Panc1 (cell line): ENCODE results near the gene C22orf15. TPM values are rescaled to one million over a fixed set of nuclear protein-coding genes. Genes with fewer than 3 reads are reported as not detected.
A peak's percentile ranks its signal among the peaks of the same experiment; 100 is the strongest.

Experiments used
- ATAC-seq: fragments of 200-7000 bp; cut with Tn5 transposase; 2 replicates; pipeline ENCODE4 v1.9.1; 2020; ENCODE audit warnings: mild to moderate bottlenecking, moderate library complexity
- BruUV-seq: library from RNA; stranded (reverse); fragments of 400-500 nt; replicated peaks from 2 replicates; lab custom pipeline; 2021; lab: Mats Ljungman, UMichigan
- CTCF ChIA-PET: fragments of 300-600 bp; sonication (Branson Sonifier 250); formaldehyde crosslinking; loops from one replicate; lab custom pipeline; 2022; ENCODE audit warnings: antibody characterized with exemption; lab: Charles Lee
- POLR2A ChIA-PET: fragments of 300-600 bp; sonication (Branson Sonifier 250); formaldehyde crosslinking; loops from one replicate; lab custom pipeline; 2022; ENCODE audit warnings: antibody characterized with exemption; lab: Charles Lee
- DNase-seq: peaks from one replicate; pipeline ENCODE4 v3.0.0-alpha.2; 2010; ENCODE audit warnings: low read depth, low spot score
- H3K27ac ChIP-seq: 2 replicates; pipeline ENCODE4 v1.5.1; 2011; ENCODE audit warnings: mild to moderate bottlenecking, low read length, inconsistent platforms
- H3K27me3 ChIP-seq: fragments of 200-500 bp; sonication (Bioruptor generic); 2 replicates; pipeline ENCODE4 v1.6.0; 2014; ENCODE audit warnings: low read length, inconsistent platforms; ENCODE audit not compliant: control insufficient read depth, insufficient read depth
- H3K36me3 ChIP-seq: fragments of 200-500 bp; sonication (Bioruptor generic); 2 replicates; pipeline ENCODE4 v1.5.1; 2014; ENCODE audit warnings: inconsistent platforms, mild to moderate bottlenecking, low read length, moderate library complexity; ENCODE audit not compliant: control insufficient read depth, insufficient read depth
- H3K4me1 ChIP-seq: 2 replicates; pipeline ENCODE4 v1.5.1; 2011; ENCODE audit warnings: inconsistent platforms, mild to moderate bottlenecking, low read length, moderate library complexity; ENCODE audit not compliant: control insufficient read depth, insufficient read depth
- H3K4me3 ChIP-seq, 2 experiments: 2 replicates each; pipeline ENCODE4 v1.5.1; 2011 to 2012; ENCODE audit warnings: low read depth in 2 of 2, low read length in 2 of 2, mild to moderate bottlenecking in 2 of 2, inconsistent platforms in 1 of 2, moderate library complexity in 1 of 2
- H3K9me3 ChIP-seq: fragments of 200-500 bp; sonication (Bioruptor generic); 2 replicates; pipeline ENCODE4 v1.5.1; 2014; ENCODE audit warnings: low read depth, mild to moderate bottlenecking, inconsistent platforms, low read length, moderate library complexity; ENCODE audit not compliant: control insufficient read depth, insufficient read depth
- CTCF ChIP-seq: fragments of 450-650 bp; IDR thresholded peaks from 2 replicates; pipeline ENCODE4 v1.5.1; 2017; ENCODE audit warnings: mild to moderate bottlenecking
- POLR2AphosphoS5 ChIP-seq: IDR thresholded peaks from 2 replicates; pipeline ENCODE4 v1.6.1; 2012; ENCODE audit warnings: mild to moderate bottlenecking, low read depth, low read length, moderate library complexity
- REST ChIP-seq, 2 experiments: IDR thresholded peaks; 2 replicates each; pipeline ENCODE4 v1.6.1; 2011 to 2012; ENCODE audit warnings: low read depth in 2 of 2, control low read depth in 1 of 2, low read length in 1 of 2, mild to moderate bottlenecking in 1 of 2, moderate library complexity in 1 of 2; ENCODE audit not compliant: insufficient read depth in 1 of 2
- SIN3A ChIP-seq: IDR thresholded peaks from 2 replicates; pipeline ENCODE4 v1.6.1; 2012; ENCODE audit warnings: low read depth, mild to moderate bottlenecking, low read length, moderate library complexity, borderline replicate concordance; ENCODE audit not compliant: insufficient read depth
- TCF7L2 ChIP-seq: IDR thresholded peaks from 2 replicates; pipeline ENCODE4 v1.6.1; 2011; ENCODE audit warnings: mild to moderate bottlenecking, low read depth, low read length, inconsistent platforms
- in situ Hi-C: cut with HindIII; loops from 2 replicates; pipeline ENCODE4 v1.10.0; 2016; ENCODE audit warnings: low sequenced_read_pairs, low pct_unique_long_range_greater_than_20kb
- intact Hi-C: fragments of 100-400 bp; cut with micrococcal nuclease; formaldehyde crosslinking; loops from one replicate; pipeline ENCODE4 v1.10.0; 2022; ENCODE audit not compliant: unreplicated experiment
- total RNA-seq: library from RNA; stranded (reverse); gene quantifications from one replicate; pipeline ENCODE4 v1.2.1, GENCODE V29; 2021; ENCODE audit not compliant: unreplicated experiment

C22orf15 gene
- total RNA-seq, 1 experiment from 2014 or later: not detected

GRCh38 chr22:23791738-23792645, 29.2 kb downstream of the C22orf15 start:
- Histone ChIP-seq H3K4me3 (no peak overlapping the region), H3K27ac (no peak overlapping the region), H3K4me1 (no peaks in the 10 kb centered on the region), H3K36me3 (no peaks in the 10 kb centered on the region), H3K9me3 (no peaks in the 10 kb centered on the region), H3K27me3 (no peaks in the 10 kb centered on the region)
- ChIA-PET CTCF (no interaction called here), POLR2A (interaction anchor here (0.6 kb wide), 1 partner anchor 25 kb away, joined by 6 read pairs; no protein-coding TSS in a partner anchor)
- in situ Hi-C loops: no loop called here
- DNase-seq (no peak), ATAC-seq (no peak)
- no peak for TF ChIP-seq CTCF
- TF ChIP-seq SIN3A: no peak
- no peak for TF ChIP-seq REST (IDR thresholded peaks at IDR 0.05; ENCODE audit: insufficient read depth in 1 of 2, low read depth in 2 of 2, low read length in 1 of 2)
- no peak for TF ChIP-seq POLR2AphosphoS5
- no peak for TF ChIP-seq TCF7L2
- intact Hi-C loops: no loop called here
- BruUV-seq: no TSS peak

GRCh38 chr22:23793326-23793725, 30.5 kb downstream of the C22orf15 start:
- in situ Hi-C loops: no loop called here
- Histone ChIP-seq H3K4me3 (no peak overlapping the region), H3K27ac (no peak overlapping the region), H3K9me3 (no peaks in the 10 kb centered on the region), H3K4me1 (no peaks in the 10 kb centered on the region), H3K27me3 (no peaks in the 10 kb centered on the region), H3K36me3 (no peaks in the 10 kb centered on the region)
- DNase-seq (no peak), ATAC-seq (no peak)
- TF ChIP-seq POLR2AphosphoS5: no peak
- intact Hi-C loops: no loop called here
- BruUV-seq: no TSS peak
- POLR2A ChIA-PET: interaction anchor here (0.8 kb wide), 1 partner anchor 19 kb away, joined by 3 read pairs; no protein-coding TSS in a partner anchor
- CTCF ChIA-PET: no interaction called here

GRCh38 chr22:23796461-23796860, 33.7 kb downstream of the C22orf15 start:
- no peaks in the 10 kb centered on the region for H3K36me3 ChIP-seq
- H3K27ac ChIP-seq: no peak overlapping the region
- in situ Hi-C loops: no loop called here
- POLR2A ChIA-PET: no interaction called here
- ATAC-seq: no peak
- CTCF ChIA-PET: no interaction called here
- no peaks in the 10 kb centered on the region for H3K27me3 ChIP-seq
- DNase-seq: no peak
- no peaks in the 10 kb centered on the region for H3K9me3 ChIP-seq
- BruUV-seq: TSS peak; percentile 39
- no peak overlapping the region for H3K4me3 ChIP-seq
- TF ChIP-seq SIN3A (no peak), REST (IDR thresholded peaks at IDR 0.05; ENCODE audit: insufficient read depth in 1 of 2, low read depth in 2 of 2, low read length in 1 of 2) (no peak), POLR2AphosphoS5 (no peak)
- no peaks in the 10 kb centered on the region for H3K4me1 ChIP-seq
- intact Hi-C loops: no loop called here
